Ovary (tissue), 9 donors: ENCODE measurements around the gene HIPK4. TPM values are rescaled to one million over a fixed set of nuclear protein-coding genes. Genes with fewer than 3 reads are reported as not detected.

Experiments
- DNase-seq, 5 donors: peaks; one replicate each; pipeline ENCODE4 v3.0.0-alpha.2; 2019 to 2020
- H3K27ac ChIP-seq, 2 donors: fragments of 200-600 bp; one replicate each; pipeline versions ENCODE4 v1.5.1 to v1.8.0; 2019 to 2022
- H3K27me3 ChIP-seq: fragments of 200-600 bp; one replicate; pipeline ENCODE4 v1.8.0; 2022
- H3K36me3 ChIP-seq: fragments of 200-600 bp; sonication (generic); one replicate; pipeline ENCODE4 v1.5.1; 2019
- H3K4me1 ChIP-seq: one replicate; pipeline ENCODE4 v1.8.1; 2013; ENCODE audit warnings: mild to moderate bottlenecking, moderate library complexity; ENCODE audit not compliant: insufficient read depth
- H3K4me3 ChIP-seq: fragments of 200-600 bp; sonication (generic); one replicate; pipeline ENCODE4 v1.5.1; 2017
- H3K9me3 ChIP-seq, 2 donors: fragments of 200-600 bp in 1 of 2; sonication (generic) in 1 of 2; one replicate each; pipeline versions ENCODE4 v1.5.1 to v1.8.1; 2013 to 2019; ENCODE audit warnings: mild to moderate bottlenecking in 1 of 2, moderate library complexity in 1 of 2
- CTCF ChIP-seq, 3 donors: fragments of 450-650 bp in 2 of 3; fragments of 200-600 bp in 1 of 3; IDR thresholded peaks; one replicate each; pipeline versions ENCODE4 v1.5.1 to v1.8.0; 2016 to 2022; ENCODE audit warnings: antibody characterized with exemption in 3 of 3, mild to moderate bottlenecking in 1 of 3
- EP300 ChIP-seq: sonication (generic); formaldehyde crosslinking; IDR thresholded peaks from one replicate; pipeline ENCODE4 v1.6.1; 2017; ENCODE audit warnings: antibody characterized with exemption
- POLR2A ChIP-seq: fragments of 450-650 bp; IDR thresholded peaks from one replicate; pipeline ENCODE4 v1.6.1; 2017; ENCODE audit warnings: antibody characterized with exemption, mild to moderate bottlenecking, moderate library complexity
- WGBS, 3 donors: extraction: QIAGEN DNeasy Blood & Tissue Kit in 1 of 3; methylation state at CpG; one replicate each; pipeline versions ENCODE4 v1.1.5 to v1.1.7; 2013 to 2017; 5-methylcytosine and 5-hydroxymethylcytosine counted together
- intact Hi-C, 4 donors: fragments of 100-400 bp; cut with DNase I; formaldehyde crosslinking; loops; one replicate each; pipeline versions ENCODE4 v1.11.0 to v1.15.1; 2022 to 2023
- microRNA-seq, 3 donors: library from miRNA; unstranded; fragments of <30 nt; microRNA quantifications; one replicate each; pipeline versions ENCODE4 to v1.2.0, GENCODE V29; 2019 to 2020
- polyA plus RNA-seq, 2 donors: library from polyadenylated mRNA; stranded (reverse); fragments of 200-250 nt in 1 of 2; fragments of 350-450 nt in 1 of 2; fragmentation: Illumina TruSeq in 1 of 2; extraction: RNeasy Lipid Tissue Mini Kit (QIAGEN cat#74804) in 1 of 2; gene quantifications; one replicate each; pipeline ENCODE4 v1.2.3, GENCODE V29; 2013 to 2014
- small RNA-seq: library from RNA; depleted of rRNA; stranded (forward); fragments of <200 nt; gene quantifications from one replicate; pipeline ENCODE3, GENCODE V24; 2016
- total RNA-seq, 7 donors: library from RNA; depleted of rRNA in 2 of 7; stranded (reverse); fragments of >200 nt in 2 of 7; fragmentation: NEBNext Ultra II Directional in 3 of 7; extraction: Animal tissue kit (Norgen Biotek cat#: 25700) in 3 of 7; gene quantifications; one replicate each; pipeline versions ENCODE4 v1.1.0 to v1.2.4, GENCODE V29; 2016 to 2023
- donor health status: DM: no; HTN: no; CAD: no; lungs with moderate emphysema.
- donor health status: DM: no; HTN: no; CAD: no.
- donor health status: Bipolar disorder and iron deficiency.
- donor health status: DM: yes; HTN: yes; CAD: no.
- donor health status: DM: no; HTN: no; CAD: no.
- donor health status: DM: yes; HTN: yes; CAD: no.

HIPK4 gene
- total and polyA plus RNA-seq, 9 donors = 0.11 to 0.35 (median 0.13) TPM; not detected in 4

- intact Hi-C loops = no loop called here
- no peak for DNase-seq
- no peaks in the 10 kb centered on the region for H3K9me3 ChIP-seq
- H3K4me1 ChIP-seq = no peaks in the 10 kb centered on the region
- 89 to 96% (median 93%) methylated on average over 5 of the region's 5 CpGs for WGBS, 3 donors
- no peaks in the 10 kb centered on the region for H3K36me3 ChIP-seq
- no peak for TF ChIP-seq EP300
- TF ChIP-seq CTCF (IDR thresholded peaks at IDR 0.05) = no peak
- TF ChIP-seq POLR2A = no peak
- no peak overlapping the region for H3K27ac ChIP-seq
- H3K4me3 ChIP-seq = no peak overlapping the region
- H3K27me3 ChIP-seq = no peaks in the 10 kb centered on the region
Measured at GRCh38 chr19:40331052-40331451, 58.9 kb downstream of the HIPK4 start.

Small RNAs within 50 kb of the gene (microRNA-seq; reads per million reads assigned to microRNA genes)
- gene MIR6796 = 0 reads per million in 3 donors

Small RNAs within 50 kb of the gene (small RNA-seq; reads per million reads assigned to genes)
- gene MIR6796 (not detected), gene RF00019 (not detected)

Other genes with a start within 250 kb of the HIPK4 start
- 10 to 100 TPM in 6 of 7 donors, 1 to 10 TPM in 1; 8.3 to 26.2 (median 14.6) TPM for gene MAP3K10, start 198.8 kb downstream of the HIPK4 start, total RNA-seq
- gene MAP3K10, start 198.8 kb downstream of the HIPK4 start, polyA plus RNA-seq = 10 to 100 TPM in 1 of 2 donors, 1 to 10 TPM in 1; 1.2 to 11.3 TPM
- gene TTC9B, start 171.8 kb downstream of the HIPK4 start, total RNA-seq = not detected
- not detected for gene TTC9B, start 171.8 kb downstream of the HIPK4 start, polyA plus RNA-seq
- under 1 TPM; 0.35 to 0.83 (median 0.43) TPM for gene CCNP, start 163.5 kb downstream of the HIPK4 start, total RNA-seq
- under 1 TPM; 0.17 to 0.22 TPM for gene CCNP, start 163.5 kb downstream of the HIPK4 start, polyA plus RNA-seq
- gene AKT2, start 104.8 kb downstream of the HIPK4 start, total RNA-seq = 100 to 1,000 TPM in 5 of 7 donors, 10 to 100 TPM in 2; 78.4 to 160 (median 141) TPM
- 10 to 100 TPM; 81.2 to 82.0 TPM for gene AKT2, start 104.8 kb downstream of the HIPK4 start, polyA plus RNA-seq
- 10 to 100 TPM in 5 of 7 donors, 1 to 10 TPM in 2; 7.7 to 15.8 (median 12.7) TPM for gene C19orf47, start 41.8 kb downstream of the HIPK4 start, total RNA-seq
- gene C19orf47, start 41.8 kb downstream of the HIPK4 start, polyA plus RNA-seq = 10 to 100 TPM in 1 of 2 donors, 1 to 10 TPM in 1; 3.5 to 12.2 TPM
- gene PLD3, start 41.5 kb downstream of the HIPK4 start, total RNA-seq = 100 to 1,000 TPM; 173 to 301 (median 220) TPM
- gene PLD3, start 41.5 kb downstream of the HIPK4 start, polyA plus RNA-seq = 100 to 1,000 TPM; 120 to 200 TPM
- 1 to 10 TPM; 2.8 to 8.8 (median 6.9) TPM for gene PRX, start 23.2 kb upstream of the HIPK4 start, total RNA-seq
- 1 to 10 TPM; 1.7 to 8.4 TPM for gene PRX, start 23.2 kb upstream of the HIPK4 start, polyA plus RNA-seq
- 10 to 100 TPM in 5 of 7 donors, 1 to 10 TPM in 2; 6.9 to 15.2 (median 11.5) TPM for gene SERTAD1, start 35.8 kb upstream of the HIPK4 start, total RNA-seq
- 1 to 10 TPM; 2.3 to 7.3 TPM for gene SERTAD1, start 35.8 kb upstream of the HIPK4 start, polyA plus RNA-seq
- 10 to 100 TPM; 19.6 to 55.0 (median 39.2) TPM for gene SERTAD3, start 54.2 kb upstream of the HIPK4 start, total RNA-seq
- 10 to 100 TPM; 17.3 to 19.9 TPM for gene SERTAD3, start 54.2 kb upstream of the HIPK4 start, polyA plus RNA-seq
- gene BLVRB, start 75.6 kb upstream of the HIPK4 start, total RNA-seq = 100 to 1,000 TPM in 2 of 7 donors, 10 to 100 TPM in 5; 64.0 to 135 (median 75.5) TPM
- gene BLVRB, start 75.6 kb upstream of the HIPK4 start, polyA plus RNA-seq = 10 to 100 TPM; 16.8 to 88.5 TPM
- gene SPTBN4, start 76.8 kb upstream of the HIPK4 start, total RNA-seq = 10 to 100 TPM in 1 of 7 donors, 1 to 10 TPM in 6; 3.5 to 11.6 (median 7.3) TPM
- 1 to 10 TPM; 2.2 to 5.0 TPM for gene SPTBN4, start 76.8 kb upstream of the HIPK4 start, polyA plus RNA-seq
- gene SHKBP1, start 186.7 kb upstream of the HIPK4 start, total RNA-seq = 10 to 100 TPM; 23.4 to 48.7 (median 33.8) TPM
- 10 to 100 TPM; 16.3 to 34.8 TPM for gene SHKBP1, start 186.7 kb upstream of the HIPK4 start, polyA plus RNA-seq
- 100 to 1,000 TPM; 214 to 840 (median 547) TPM for gene LTBP4, start 211.2 kb upstream of the HIPK4 start, total RNA-seq
- 100 to 1,000 TPM; 152 to 488 TPM for gene LTBP4, start 211.2 kb upstream of the HIPK4 start, polyA plus RNA-seq